Head of caudate nucleus (tissue), 42 donors: ENCODE results near the gene KIAA1549.
"Not testable (repeated sequence)": the region's sequence is repeated elsewhere in the genome, so short reads cannot be mapped to it uniquely, and the experiment has no call there.

Experiments
- DNase-seq, 42 donors: peaks; one replicate each; pipeline versions ENCODE4 v3.0.0 to v3.0.0-alpha.2; 2020 to 2021; ENCODE audit warnings: mixed read lengths in 7 of 42
- intact Hi-C: fragments of 100-400 bp; cut with DNase I; formaldehyde crosslinking; loops from one replicate; pipeline ENCODE4 v1.15.0; 2022

KIAA1549 gene

DNA sequence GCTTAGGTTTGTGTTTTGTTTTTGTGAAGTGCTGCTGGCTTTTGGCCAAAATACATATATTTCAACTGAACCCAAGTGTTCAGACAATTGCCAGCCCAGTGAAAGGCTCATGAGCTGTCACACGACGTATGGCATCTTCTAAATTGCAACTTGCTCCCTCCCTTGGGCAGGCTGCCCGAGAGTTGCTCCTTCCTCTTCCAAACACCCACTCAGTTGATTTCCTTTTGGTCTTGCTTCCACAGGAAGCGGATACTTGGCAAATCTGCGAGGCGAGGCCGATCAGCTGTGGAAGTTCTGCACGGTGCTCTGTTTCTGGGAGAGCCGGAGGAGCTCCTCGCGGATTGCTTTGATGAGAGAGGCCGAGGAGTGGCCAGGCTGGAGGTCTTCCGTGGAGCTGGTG, 143.6 kb downstream of the KIAA1549 start:
- intact Hi-C loops: no loop called here
- DNase-seq: no peak

- intact Hi-C loops: no loop called here
- DNase-seq: no peak
Observed at GRCh38 chr7:138835087-138835486, 146.1 kb downstream of the KIAA1549 start.

GRCh38 chr7:138834583-138834982, 146.6 kb downstream of the KIAA1549 start:
- intact Hi-C loops: no loop called here
- DNase-seq: no peak

- intact Hi-C loops: no loop called here
- no peak for DNase-seq
Observed at GRCh38 chr7:138833596-138833995, 147.6 kb downstream of the KIAA1549 start.

GRCh38 chr7:138832966-138833365, 148.2 kb downstream of the KIAA1549 start:
- intact Hi-C loops: no loop called here
- no peak for DNase-seq

- no peak for DNase-seq
- intact Hi-C loops: no loop called here
Observed at GRCh38 chr7:138829335-138829734, 151.9 kb downstream of the KIAA1549 start.

DNA sequence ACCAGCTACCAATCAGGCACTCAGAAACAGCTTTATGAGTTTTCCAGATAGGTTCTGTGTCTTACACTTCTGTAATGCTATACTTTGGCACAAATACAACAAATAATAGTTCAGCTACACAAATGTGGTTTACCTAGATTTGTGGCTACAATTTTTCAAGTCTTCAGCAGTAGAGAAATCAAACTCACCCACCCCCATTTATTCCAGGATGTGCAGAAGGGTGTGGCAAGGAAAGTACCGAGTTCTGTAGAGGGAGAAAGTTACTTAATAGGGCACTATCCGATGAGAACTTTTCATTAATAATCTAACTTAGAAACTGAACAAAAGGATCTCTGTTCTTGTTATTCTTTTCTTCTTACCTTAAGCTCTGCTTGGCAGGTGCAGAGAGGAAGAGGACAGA, 152.9 kb downstream of the KIAA1549 start:
- no peak for DNase-seq
- intact Hi-C loops: no loop called here

DNA sequence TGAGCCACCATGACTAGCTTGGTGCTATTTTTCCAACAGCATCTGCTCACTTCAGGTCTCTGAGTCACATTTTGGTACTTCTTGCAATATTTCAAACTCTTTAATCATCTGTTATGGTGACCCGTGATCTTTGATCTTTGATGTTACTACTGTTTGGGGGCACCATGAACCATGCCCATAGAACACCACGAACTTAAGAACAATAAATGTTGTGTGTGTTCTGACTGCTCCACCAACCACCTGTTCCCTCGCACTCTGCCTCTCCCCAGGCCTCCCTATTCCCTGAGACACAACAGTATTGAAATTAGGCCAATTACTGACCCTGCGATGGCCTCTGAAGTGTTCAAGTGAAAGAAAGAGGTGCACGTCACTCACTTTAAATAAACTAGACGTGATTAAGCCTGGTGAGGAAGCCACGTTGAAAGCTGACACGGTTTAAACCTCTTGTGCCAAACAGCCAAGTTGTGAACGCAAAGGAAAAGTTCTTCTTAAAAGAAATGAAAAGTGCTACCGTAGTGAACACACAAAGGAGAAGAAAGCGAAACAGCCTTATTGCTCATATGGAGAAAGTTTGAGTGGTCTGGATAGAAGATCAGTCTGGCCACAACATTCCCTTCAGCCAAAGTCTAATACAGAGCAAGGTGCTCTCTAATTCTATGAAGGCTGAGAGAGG, 156.0 kb downstream of the KIAA1549 start:
- intact Hi-C loops: no loop called here

GRCh38 chr7:138822867-138823535, 158.2 kb downstream of the KIAA1549 start:
- intact Hi-C loops: no loop called here
- DNase-seq: no peak

More for the DNA sequence above, 156.0 kb downstream of the KIAA1549 start:
- no peak for DNase-seq

DNA sequence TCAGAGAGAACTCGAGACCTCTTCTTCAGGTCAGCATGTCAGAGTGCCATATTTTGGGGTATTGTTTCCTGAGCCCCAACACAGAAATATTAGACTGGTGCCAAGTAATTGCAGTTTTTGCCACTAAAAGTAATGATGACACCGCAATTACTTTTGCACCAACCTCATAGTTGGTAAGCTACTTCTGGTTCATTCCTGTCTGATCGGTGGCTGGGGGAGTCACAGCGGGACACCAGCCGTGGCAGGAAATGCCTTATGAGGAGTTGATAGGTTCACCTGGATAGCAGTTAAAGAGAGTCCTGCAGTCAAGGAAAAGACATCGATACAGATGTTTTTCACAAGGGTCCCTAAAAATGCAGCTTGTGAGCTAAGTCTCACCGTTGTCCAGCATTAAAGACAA, 159.3 kb downstream of the KIAA1549 start:
- intact Hi-C loops: no loop called here
- DNase-seq: no peak

GRCh38 chr7:138819625-138820024, 161.6 kb downstream of the KIAA1549 start:
- no peak for DNase-seq
- intact Hi-C loops: no loop called here

DNA sequence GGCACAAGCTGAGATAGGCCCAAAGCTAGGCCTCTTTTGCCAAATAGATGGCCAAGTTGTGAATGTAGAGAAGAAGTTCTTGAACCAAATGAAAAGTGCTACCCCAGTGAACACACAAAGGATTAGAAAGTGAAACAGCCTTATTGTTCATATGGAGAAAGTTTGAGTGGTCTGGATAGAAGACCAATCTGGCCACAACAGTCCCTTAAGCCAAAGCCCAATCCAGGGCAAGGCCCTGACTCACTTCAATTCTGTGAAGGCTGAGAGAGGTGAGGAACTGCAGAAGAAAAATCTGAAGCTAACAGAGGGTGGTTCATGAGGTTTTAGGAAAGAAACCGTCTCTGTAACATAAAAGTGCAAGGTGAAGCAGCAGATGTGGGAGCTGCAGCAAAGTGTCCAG, 164.5 kb downstream of the KIAA1549 start:
- no peak for DNase-seq
- intact Hi-C loops: no loop called here

DNA sequence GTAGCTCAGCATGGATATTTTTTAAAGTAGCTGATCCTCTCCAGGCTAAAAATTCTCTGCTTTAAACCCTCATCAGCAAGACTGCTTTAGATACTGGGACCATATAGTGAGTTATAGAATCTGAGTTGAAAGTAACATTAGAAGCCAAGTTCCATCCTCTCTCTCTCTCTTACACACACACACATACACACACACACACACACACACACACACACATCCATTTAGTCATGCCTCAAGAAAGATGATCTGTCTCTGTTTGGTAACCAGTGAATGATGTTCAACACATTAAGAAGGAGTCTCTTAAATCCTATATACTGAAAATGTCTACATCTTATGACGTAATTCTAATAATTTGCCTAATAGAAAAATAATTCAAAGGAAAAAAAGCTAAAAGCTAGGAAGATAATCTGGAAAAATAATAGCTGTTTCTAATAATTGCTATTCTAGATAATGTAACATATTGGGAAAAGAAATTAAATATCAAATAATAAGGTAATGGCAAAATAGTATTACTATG, 166.3 kb downstream of the KIAA1549 start:
- intact Hi-C loops: no loop called here
- no peak for DNase-seq

DNA sequence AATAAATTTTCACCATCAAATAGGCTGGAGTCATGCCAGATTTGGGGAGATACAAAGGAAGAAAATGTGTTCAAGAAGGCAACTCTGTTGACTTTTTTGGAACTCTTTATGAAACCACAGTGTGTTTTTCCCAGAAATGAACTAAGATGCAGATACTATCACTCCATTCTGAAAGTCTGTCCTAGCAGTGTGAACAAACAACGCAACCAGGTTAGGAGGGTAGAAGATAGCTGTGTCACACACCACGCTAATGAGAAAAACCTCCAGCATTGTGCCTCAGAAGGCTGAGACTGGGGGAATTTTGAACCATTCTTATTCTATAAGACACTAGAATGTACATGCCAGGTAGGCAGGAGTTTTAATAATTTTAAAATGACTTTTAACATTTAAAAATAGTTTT, 167.2 kb downstream of the KIAA1549 start:
- DNase-seq: no peak
- intact Hi-C loops: no loop called here

- DNase-seq, intact Hi-C loops: not testable (repeated sequence)
Observed at GRCh38 chr7:138811327-138811726, 169.9 kb downstream of the KIAA1549 start.

- no peak for DNase-seq
- intact Hi-C loops: no loop called here
Observed at GRCh38 chr7:138809346-138809745, 171.8 kb downstream of the KIAA1549 start.

- intact Hi-C loops: no loop called here
- DNase-seq: no peak
Observed at GRCh38 chr7:138804618-138805017, 176.6 kb downstream of the KIAA1549 start.

DNA sequence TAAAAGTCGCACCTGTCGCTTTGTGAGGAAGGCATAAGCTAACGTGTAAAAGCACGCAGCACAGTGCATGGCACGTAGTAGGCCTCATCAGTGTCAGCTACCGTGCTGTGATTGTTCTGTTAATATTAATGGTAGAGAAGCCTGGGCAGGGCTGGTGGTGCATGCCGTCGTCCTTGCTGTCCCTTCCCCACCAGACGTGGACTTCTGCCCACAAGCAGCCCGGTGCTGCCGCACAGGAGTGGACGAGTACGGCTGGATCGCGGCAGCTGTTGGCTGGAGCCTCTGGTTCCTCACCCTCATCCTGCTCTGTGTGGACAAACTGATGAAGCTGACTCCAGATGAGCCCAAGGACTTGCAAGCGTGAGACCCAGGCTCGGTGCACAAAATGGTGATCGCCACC, 178.5 kb downstream of the KIAA1549 start:
- intact Hi-C loops: no loop called here

DNA sequence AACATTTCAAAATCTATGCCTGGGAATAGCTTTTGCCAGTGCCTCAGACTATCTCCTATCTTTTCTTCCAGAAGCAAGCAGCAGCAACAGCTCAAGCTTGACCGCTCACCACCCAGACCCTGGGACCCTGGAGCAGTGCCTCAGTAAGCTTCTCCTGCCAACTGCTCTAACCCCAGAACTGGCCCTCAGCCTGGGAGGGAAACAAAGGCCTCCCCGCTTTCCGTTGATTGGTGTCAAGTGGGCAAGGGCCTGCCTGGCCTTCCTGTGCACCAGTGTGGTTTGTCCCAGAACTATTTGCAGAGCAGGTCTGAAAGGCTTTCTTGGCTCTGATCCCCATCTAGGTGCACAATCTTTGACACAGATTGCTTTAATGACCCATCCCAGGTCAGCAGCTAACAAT, 179.9 kb downstream of the KIAA1549 start:
- peak in 16 of 42 donors; percentile 2 to 60 (median 22) for DNase-seq
- intact Hi-C loops: no loop called here

More for the DNA sequence above, 178.5 kb downstream of the KIAA1549 start:
- no peak for DNase-seq

- intact Hi-C loops: no loop called here
- DNase-seq: no peak
Observed at GRCh38 chr7:138799336-138800000, 181.7 kb downstream of the KIAA1549 start.
